Erythroblast (primary cell): ENCODE results near the gene MYCN.
A peak's percentile ranks its signal among the peaks of the same experiment; 100 is the strongest.

Experiments
- DNase-seq, 2 experiments: peaks; one replicate each; lab custom pipeline; 2025; lab: John Stamatoyannopoulos, UW
- GATA1 ChIP-seq: IDR thresholded peaks from 2 replicates; pipeline ENCODE4 v1.6.1; 2011; ENCODE audit warnings: low read depth, mild to moderate bottlenecking, control low read depth, low read length, moderate library complexity
- POLR2A ChIP-seq: IDR thresholded peaks from 2 replicates; pipeline ENCODE4 v1.6.1; 2011; ENCODE audit warnings: mild to moderate bottlenecking, low read length

Gene MYCN

GRCh38 chr2:15971831-15972522, 31.6 kb downstream of the MYCN start:
- DNase-seq, result no peak
- TF ChIP-seq GATA1, result no peak
- TF ChIP-seq POLR2A, result no peak

- no peak for TF ChIP-seq GATA1
- TF ChIP-seq POLR2A, result no peak
- peak in 1 of 2 experiments; percentile 57 for DNase-seq
These were observed 33.4 kb downstream of the MYCN start for GRCh38 chr2:15973481-15974401.

- DNase-seq, result no peak
- TF ChIP-seq POLR2A (no peak), GATA1 (no peak)
These were observed 34.4 kb downstream of the MYCN start for GRCh38 chr2:15974565-15975260.

GRCh38 chr2:15975261-15975600, 34.9 kb downstream of the MYCN start:
- TF ChIP-seq POLR2A (no peak), GATA1 (no peak)
- no peak for DNase-seq

GRCh38 chr2:15975676-15976075, 35.3 kb downstream of the MYCN start:
- DNase-seq, result no peak
- TF ChIP-seq POLR2A (no peak), GATA1 (no peak)

- TF ChIP-seq GATA1, result no peak
- TF ChIP-seq POLR2A, result no peak
- no peak for DNase-seq
These were observed 36.0 kb downstream of the MYCN start for GRCh38 chr2:15976354-15976753.

GRCh38 chr2:15979051-15979758, 38.9 kb downstream of the MYCN start:
- TF ChIP-seq GATA1, result no peak
- TF ChIP-seq POLR2A, result no peak

GRCh38 chr2:15979759-15980604, 39.6 kb downstream of the MYCN start:
- no peak for DNase-seq
- no peak for TF ChIP-seq GATA1
- TF ChIP-seq POLR2A, result no peak

More at GRCh38 chr2:15979051-15979758, 38.9 kb downstream of the MYCN start:
- no peak for DNase-seq

- TF ChIP-seq GATA1 (no peak), POLR2A (no peak)
- no peak for DNase-seq
These were observed 40.3 kb downstream of the MYCN start for GRCh38 chr2:15980605-15981098.

GRCh38 chr2:15981646-15982045, 41.3 kb downstream of the MYCN start:
- no peak for TF ChIP-seq GATA1
- TF ChIP-seq POLR2A, result no peak
- DNase-seq, result no peak

GRCh38 chr2:15982285-15983044, 42.1 kb downstream of the MYCN start:
- no peak for DNase-seq
- TF ChIP-seq POLR2A (no peak), GATA1 (no peak)
